ENCODE results near the gene MAP3K2.

GRCh38 chr2:127428815-127429109 is 41.0 kb upstream of the MAP3K2 start:
- no peak for TF ChIP-seq POLR2A (IDR thresholded peaks at IDR 0.05; ENCODE audit: low read depth, low read length)
- TF ChIP-seq CTCF (IDR thresholded peaks at IDR 0.05; ENCODE audit: extremely low read depth in 1 of 2, insufficient read depth in 1 of 2, low read depth in 1 of 2, low read length in 2 of 2) = no peak
- TF ChIP-seq EZH2 (IDR thresholded peaks at IDR 0.05; ENCODE audit: borderline replicate concordance, low read depth, low read length, severe bottlenecking) = no peak
